ENCODE results near the gene TECTA.
"Not testable (repeated sequence)": the region's sequence is repeated elsewhere in the genome, so short reads cannot be mapped to it uniquely, and the experiment has no call there.

Gene TECTA

GRCh38 chr11:121236115-121237001 lies 135.3 kb downstream of the TECTA start:
- DNase-seq (ENCODE audit: low spot score in 2 of 2) (no peak), ATAC-seq (replicated peaks; ENCODE audit: extremely low read depth, poor library complexity, severe bottlenecking) (no peak)
- Mint-ChIP-seq H3K4me3 (peak overlapping the region; percentile 50), H3K27ac (ENCODE audit: low read depth) (no peak overlapping the region), H3K27me3 (peaks cover 45% of the 10 kb centered on the region), H3K36me3 (ENCODE audit: insufficient read depth) (no peaks in the 10 kb centered on the region), H3K9me3 (no peaks in the 10 kb centered on the region), H3K4me1 (peaks cover 6% of the 10 kb centered on the region)

- H3K9me3 Mint-ChIP-seq; H3K27ac Mint-ChIP-seq (ENCODE audit: low read depth); H3K36me3 Mint-ChIP-seq (ENCODE audit: insufficient read depth); H3K4me1 Mint-ChIP-seq; DNase-seq (ENCODE audit: low spot score in 2 of 2); ATAC-seq (replicated peaks; ENCODE audit: extremely low read depth, poor library complexity, severe bottlenecking): not testable (repeated sequence)
- Mint-ChIP-seq H3K4me3 (peak overlapping the region; percentile 50), H3K27me3 (peaks cover 40% of the 10 kb centered on the region)
Observed at GRCh38 chr11:121237247-121237646, 136.2 kb downstream of the TECTA start.

DNA sequence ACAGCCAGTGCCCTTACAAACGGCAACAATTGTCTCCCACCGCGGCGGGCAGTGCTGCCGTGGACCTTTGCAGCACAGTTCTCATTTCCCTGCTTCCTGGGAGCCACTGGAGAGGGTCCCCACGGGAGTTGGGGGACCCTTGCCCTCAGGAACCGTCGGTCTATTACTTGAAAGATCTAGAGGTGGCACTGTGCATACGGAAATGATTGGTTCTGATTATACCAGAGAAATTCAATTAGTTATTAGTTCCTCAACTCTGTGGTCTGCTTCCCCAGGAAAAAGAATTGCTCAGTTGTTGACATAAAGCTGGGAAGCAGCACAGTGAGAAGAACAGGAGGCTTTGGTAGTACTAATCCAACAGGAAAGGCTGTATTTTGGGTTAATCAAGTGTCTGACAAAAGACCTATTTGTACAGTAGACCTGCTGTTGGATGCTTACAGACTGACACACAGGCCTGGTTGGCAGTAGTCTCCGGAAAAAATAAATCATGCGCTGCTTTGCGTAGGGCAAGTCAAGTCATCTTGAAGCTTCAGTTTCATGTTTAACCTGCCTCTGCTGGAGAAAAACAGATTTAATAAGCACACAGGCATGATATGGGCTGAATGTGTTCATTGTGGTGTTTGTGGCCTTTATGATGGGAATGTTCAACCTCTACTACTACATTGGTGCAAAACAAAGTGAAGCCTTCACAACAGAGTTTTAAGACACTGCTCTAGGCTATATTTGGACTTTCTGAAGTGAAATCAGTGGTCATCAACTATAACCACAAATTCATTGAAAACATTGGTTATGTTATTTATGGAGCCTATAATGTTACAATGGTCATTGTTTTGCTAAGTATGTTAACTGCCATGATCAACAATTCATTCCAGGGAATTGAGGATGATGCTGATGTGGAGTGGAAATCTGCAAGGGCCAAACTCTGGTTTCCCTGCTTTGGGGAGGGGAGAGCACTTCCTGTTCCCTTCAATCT lies 136.9 kb downstream of the TECTA start:
- no peak overlapping the region for H3K4me3 Mint-ChIP-seq
- no peak for DNase-seq (ENCODE audit: low spot score in 2 of 2)
- peaks cover 6% of the 10 kb centered on the region for H3K4me1 Mint-ChIP-seq

GRCh38 chr11:121238956-121239355 lies 137.9 kb downstream of the TECTA start:
- ATAC-seq (replicated peaks; ENCODE audit: extremely low read depth, poor library complexity, severe bottlenecking), result no peak
- Mint-ChIP-seq H3K36me3 (ENCODE audit: insufficient read depth) (no peaks in the 10 kb centered on the region), H3K4me1 (peaks cover 6% of the 10 kb centered on the region), H3K4me3 (no peak overlapping the region), H3K9me3 (no peaks in the 10 kb centered on the region), H3K27me3 (peaks cover 37% of the 10 kb centered on the region), H3K27ac (ENCODE audit: low read depth) (no peak overlapping the region)
- no peak for DNase-seq (ENCODE audit: low spot score in 2 of 2)

More for the DNA sequence above, 136.9 kb downstream of the TECTA start:
- Mint-ChIP-seq H3K9me3 (no peaks in the 10 kb centered on the region), H3K27me3 (peaks cover 40% of the 10 kb centered on the region), H3K36me3 (ENCODE audit: insufficient read depth) (no peaks in the 10 kb centered on the region), H3K27ac (ENCODE audit: low read depth) (no peak overlapping the region)
- ATAC-seq (replicated peaks; ENCODE audit: extremely low read depth, poor library complexity, severe bottlenecking), result no peak

DNA sequence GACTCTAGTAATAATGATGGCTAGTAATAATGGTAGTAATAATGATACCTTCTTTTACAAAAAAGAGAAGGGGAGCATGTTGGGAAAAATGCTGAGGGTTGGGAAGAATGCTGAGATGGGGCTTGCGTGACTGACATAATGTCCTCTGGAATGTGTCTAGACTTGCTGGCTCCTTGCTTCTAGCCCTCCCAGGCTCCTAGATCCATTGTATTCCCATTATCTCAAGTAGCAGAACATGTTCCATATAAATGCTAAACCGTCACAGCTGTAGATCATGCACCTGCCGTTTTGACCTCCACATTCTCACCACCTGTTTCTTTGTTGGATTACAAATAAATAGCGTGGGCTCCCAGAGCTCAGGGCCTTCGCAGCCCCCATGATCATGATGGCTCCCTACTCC lies 139.0 kb downstream of the TECTA start:
- H3K27ac Mint-ChIP-seq (ENCODE audit: low read depth); H3K4me1 Mint-ChIP-seq; H3K4me3 Mint-ChIP-seq; ATAC-seq (replicated peaks; ENCODE audit: extremely low read depth, poor library complexity, severe bottlenecking); H3K9me3 Mint-ChIP-seq; H3K36me3 Mint-ChIP-seq (ENCODE audit: insufficient read depth); DNase-seq (ENCODE audit: low spot score in 2 of 2): not testable (repeated sequence)
- H3K27me3 Mint-ChIP-seq, result peaks cover 26% of the 10 kb centered on the region

DNA sequence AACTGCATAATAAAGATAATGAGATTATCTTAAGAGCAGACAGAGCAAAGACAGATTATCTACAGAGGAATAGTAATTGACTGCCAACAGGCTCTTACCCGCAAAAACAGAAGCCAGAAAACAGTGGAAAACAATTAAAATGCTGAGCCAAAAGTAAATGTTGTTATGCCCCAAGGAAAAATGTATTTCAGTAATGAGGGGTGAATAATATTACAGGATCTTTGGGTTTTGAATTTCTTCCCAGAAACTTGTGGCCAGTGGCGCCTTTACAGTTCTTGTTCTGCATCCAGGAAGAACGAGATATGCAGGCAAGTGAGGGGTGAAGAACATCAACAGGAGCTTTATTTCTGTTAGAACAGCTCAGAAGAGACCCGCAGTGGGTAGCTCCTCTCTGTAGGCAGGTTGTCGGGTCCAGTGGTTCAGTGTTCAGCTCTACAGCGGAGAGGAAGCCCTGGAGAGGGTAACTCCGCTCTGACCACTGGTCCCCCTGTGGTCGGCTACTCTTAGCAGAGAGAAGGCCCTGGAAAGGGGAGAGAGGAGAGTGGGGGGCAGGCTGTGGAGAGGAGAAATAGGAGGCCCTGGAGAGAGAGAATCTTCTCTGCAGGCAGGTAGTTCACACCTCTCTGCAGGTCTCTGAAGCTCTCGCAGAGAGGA lies 139.7 kb downstream of the TECTA start:
- H3K4me3 Mint-ChIP-seq, result no peak overlapping the region
- peaks cover 19% of the 10 kb centered on the region for H3K27me3 Mint-ChIP-seq
- no peak overlapping the region for H3K27ac Mint-ChIP-seq (ENCODE audit: low read depth)
- H3K36me3 Mint-ChIP-seq (ENCODE audit: insufficient read depth), result no peaks in the 10 kb centered on the region
- H3K9me3 Mint-ChIP-seq, result no peaks in the 10 kb centered on the region
- no peak for ATAC-seq (replicated peaks; ENCODE audit: extremely low read depth, poor library complexity, severe bottlenecking)
- DNase-seq (ENCODE audit: low spot score in 2 of 2), result no peak
- peaks cover 6% of the 10 kb centered on the region for H3K4me1 Mint-ChIP-seq
